HG02884 (cell line): ENCODE results near the gene SEMA4A.
A peak's percentile ranks its signal among the peaks of the same experiment; 100 is the strongest.
"Not testable (repeated sequence)": the region's sequence is repeated elsewhere in the genome, so short reads cannot be mapped to it uniquely, and the experiment has no call there.

ENCODE experiments used
- ATAC-seq: cut with Tn5 transposase; IDR thresholded peaks from one replicate; pipeline ENCODE4 v1.9.1; 2021; ENCODE audit warnings: mild to moderate bottlenecking, moderate library complexity; ENCODE audit not compliant: unreplicated experiment

SEMA4A gene

GRCh38 chr1:156153362-156153761 lies at the start of gene SEMA4A:
SEMA4A (plus strand) TSS chr1:156153585; CDS start chr1:156154579, 994 bp downstream.
- no peak for ATAC-seq

GRCh38 chr1:156104065-156104810 lies 49.1 kb upstream of the SEMA4A start:
- ATAC-seq = no peak

- ATAC-seq = no peak
Observed at GRCh38 chr1:156104861-156105832, 48.2 kb upstream of the SEMA4A start.

- no peak for ATAC-seq
Observed at GRCh38 chr1:156106624-156107488, 46.5 kb upstream of the SEMA4A start.

GRCh38 chr1:156108057-156108456 lies 45.3 kb upstream of the SEMA4A start:
- no peak for ATAC-seq

- ATAC-seq = no peak
Observed at GRCh38 chr1:156108664-156109241, 44.6 kb upstream of the SEMA4A start.

- ATAC-seq = no peak
Observed at GRCh38 chr1:156110252-156110651, 43.1 kb upstream of the SEMA4A start.

- ATAC-seq = no peak
Observed at GRCh38 chr1:156111355-156111962, 41.9 kb upstream of the SEMA4A start.

- no peak for ATAC-seq
Observed at GRCh38 chr1:156112276-156113137, 40.9 kb upstream of the SEMA4A start.

GRCh38 chr1:156113282-156113950 lies 40.0 kb upstream of the SEMA4A start:
- ATAC-seq = no peak

GRCh38 chr1:156114101-156114918 lies 39.1 kb upstream of the SEMA4A start, which contains the start of gene LMNA:
LMNA (plus strand) TSS chr1:156114711; CDS start chr1:156114919, 208 bp downstream.
- ATAC-seq = peak; percentile 50

GRCh38 chr1:156114919-156115513 lies 38.4 kb upstream of the SEMA4A start:
- no peak for ATAC-seq

- ATAC-seq = no peak
Observed at GRCh38 chr1:156115514-156116374, 37.6 kb upstream of the SEMA4A start.

- not testable (repeated sequence) for ATAC-seq
Observed at GRCh38 chr1:156116731-156117130, 36.7 kb upstream of the SEMA4A start.

GRCh38 chr1:156117414-156118176 lies 35.8 kb upstream of the SEMA4A start:
- no peak for ATAC-seq
